Stimulated activated CD8-positive, alpha-beta memory T cell treated with anti-CD3 and anti-CD28 coated beads, Interleukin-12 subunit alpha, Interleukin-12 subunit beta, amount 100 ng/mL, for 4 hours (primary cell): Measurements from ENCODE around the gene RHEX.
"Not testable (repeated sequence)": the region's sequence is repeated elsewhere in the genome, so short reads cannot be mapped to it uniquely, and the experiment has no call there.

Experiments used
- DNase-seq: peaks from one replicate; pipeline ENCODE4 v3.0.0-alpha.2; 2020; ENCODE audit warnings: low read depth

Gene RHEX

GRCh38 chr1:206059355-206059915 lies 6.5 kb downstream of the RHEX start:
- no peak for DNase-seq

- no peak for DNase-seq
Observed at GRCh38 chr1:206060844-206061243, 7.9 kb downstream of the RHEX start.

- DNase-seq, result no peak
Observed at GRCh38 chr1:206062464-206062863, 9.5 kb downstream of the RHEX start.

GRCh38 chr1:206064001-206064400 lies 11.0 kb downstream of the RHEX start:
- DNase-seq, result not testable (repeated sequence)

GRCh38 chr1:206064501-206064900 lies 11.5 kb downstream of the RHEX start:
- DNase-seq, result not testable (repeated sequence)

- DNase-seq, result no peak
Observed at GRCh38 chr1:206065547-206066145, 12.7 kb downstream of the RHEX start.

- DNase-seq, result no peak
Observed at GRCh38 chr1:206066479-206067171, 13.7 kb downstream of the RHEX start.

- no peak for DNase-seq
Observed at GRCh38 chr1:206067486-206068227, 14.7 kb downstream of the RHEX start.

GRCh38 chr1:206068314-206068713 lies 15.3 kb downstream of the RHEX start:
- no peak for DNase-seq

- no peak for DNase-seq
Observed at GRCh38 chr1:206070627-206071304, 17.8 kb downstream of the RHEX start.

GRCh38 chr1:206074839-206075238 lies 21.9 kb downstream of the RHEX start:
- DNase-seq, result no peak

- no peak for DNase-seq
Observed at GRCh38 chr1:206075786-206076755, 23.1 kb downstream of the RHEX start.

- no peak for DNase-seq
Observed at GRCh38 chr1:206079135-206079534, 26.2 kb downstream of the RHEX start.

GRCh38 chr1:206080026-206080820 lies 27.2 kb downstream of the RHEX start:
- no peak for DNase-seq

GRCh38 chr1:206081856-206082255 lies 28.9 kb downstream of the RHEX start:
- DNase-seq, result no peak

- DNase-seq, result no peak
Observed at GRCh38 chr1:206082831-206083695, 30.1 kb downstream of the RHEX start.

- no peak for DNase-seq
Observed at GRCh38 chr1:206083750-206084149, 30.8 kb downstream of the RHEX start.

GRCh38 chr1:206087091-206087490 lies 34.1 kb downstream of the RHEX start:
- DNase-seq, result no peak

- DNase-seq, result no peak
Observed at GRCh38 chr1:206089341-206089740, 36.4 kb downstream of the RHEX start.
